PC-9 (cell line): ENCODE results near the gene SPINT3.

ENCODE experiments used
- EZH2 ChIP-seq: fragments of 200-600 bp; sonication (generic); IDR thresholded peaks from 2 replicates; pipeline ENCODE4 v1.8.0; 2017; ENCODE audit warnings: antibody characterized with exemption, low read depth
- TF ChIP-seq, protein P1 (sequence below): fragments of 200-600 bp; sonication (generic); conservative IDR thresholded peaks from 2 replicates; pipeline ENCODE4 v1.6.1; 2017; ENCODE audit warnings: mixed run types, antibody characterized with exemption, mild to moderate bottlenecking, moderate library complexity

DNA sequence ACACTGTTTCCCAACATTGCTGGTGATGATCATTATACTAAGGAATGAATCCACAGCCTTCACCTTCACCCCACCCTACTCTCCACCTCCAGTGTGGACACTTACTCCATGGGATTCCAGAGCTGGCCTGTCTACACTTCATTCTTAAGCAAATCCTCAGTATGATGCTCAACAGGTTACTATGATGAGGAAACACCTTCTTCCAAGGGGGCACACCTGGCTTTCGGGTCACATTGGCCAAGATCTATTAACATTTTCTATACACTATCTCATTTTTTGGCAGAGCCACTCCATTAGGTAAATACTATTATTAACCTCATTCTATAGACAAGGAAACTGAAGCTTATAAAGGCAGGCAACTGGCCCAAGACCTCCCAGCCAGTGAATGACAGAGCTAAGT is 39.8 kb upstream of the SPINT3 start:
- TF ChIP-seq, protein P1, sequence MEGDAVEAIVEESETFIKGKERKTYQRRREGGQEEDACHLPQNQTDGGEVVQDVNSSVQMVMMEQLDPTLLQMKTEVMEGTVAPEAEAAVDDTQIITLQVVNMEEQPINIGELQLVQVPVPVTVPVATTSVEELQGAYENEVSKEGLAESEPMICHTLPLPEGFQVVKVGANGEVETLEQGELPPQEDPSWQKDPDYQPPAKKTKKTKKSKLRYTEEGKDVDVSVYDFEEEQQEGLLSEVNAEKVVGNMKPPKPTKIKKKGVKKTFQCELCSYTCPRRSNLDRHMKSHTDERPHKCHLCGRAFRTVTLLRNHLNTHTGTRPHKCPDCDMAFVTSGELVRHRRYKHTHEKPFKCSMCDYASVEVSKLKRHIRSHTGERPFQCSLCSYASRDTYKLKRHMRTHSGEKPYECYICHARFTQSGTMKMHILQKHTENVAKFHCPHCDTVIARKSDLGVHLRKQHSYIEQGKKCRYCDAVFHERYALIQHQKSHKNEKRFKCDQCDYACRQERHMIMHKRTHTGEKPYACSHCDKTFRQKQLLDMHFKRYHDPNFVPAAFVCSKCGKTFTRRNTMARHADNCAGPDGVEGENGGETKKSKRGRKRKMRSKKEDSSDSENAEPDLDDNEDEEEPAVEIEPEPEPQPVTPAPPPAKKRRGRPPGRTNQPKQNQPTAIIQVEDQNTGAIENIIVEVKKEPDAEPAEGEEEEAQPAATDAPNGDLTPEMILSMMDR: no peak
- no peak for TF ChIP-seq EZH2
